Measurements from ENCODE around the gene TRMT11. TPM values are rescaled to one million over a fixed set of nuclear protein-coding genes. Genes with fewer than 3 reads are reported as not detected.

Gene TRMT11
- total and polyA plus RNA-seq, 9 of the 15 experiments (the other 6 are each of a cell fraction or from before 2014, with no cell fraction given): 38.8 to 88.0 (median 59.8) TPM

DNA sequence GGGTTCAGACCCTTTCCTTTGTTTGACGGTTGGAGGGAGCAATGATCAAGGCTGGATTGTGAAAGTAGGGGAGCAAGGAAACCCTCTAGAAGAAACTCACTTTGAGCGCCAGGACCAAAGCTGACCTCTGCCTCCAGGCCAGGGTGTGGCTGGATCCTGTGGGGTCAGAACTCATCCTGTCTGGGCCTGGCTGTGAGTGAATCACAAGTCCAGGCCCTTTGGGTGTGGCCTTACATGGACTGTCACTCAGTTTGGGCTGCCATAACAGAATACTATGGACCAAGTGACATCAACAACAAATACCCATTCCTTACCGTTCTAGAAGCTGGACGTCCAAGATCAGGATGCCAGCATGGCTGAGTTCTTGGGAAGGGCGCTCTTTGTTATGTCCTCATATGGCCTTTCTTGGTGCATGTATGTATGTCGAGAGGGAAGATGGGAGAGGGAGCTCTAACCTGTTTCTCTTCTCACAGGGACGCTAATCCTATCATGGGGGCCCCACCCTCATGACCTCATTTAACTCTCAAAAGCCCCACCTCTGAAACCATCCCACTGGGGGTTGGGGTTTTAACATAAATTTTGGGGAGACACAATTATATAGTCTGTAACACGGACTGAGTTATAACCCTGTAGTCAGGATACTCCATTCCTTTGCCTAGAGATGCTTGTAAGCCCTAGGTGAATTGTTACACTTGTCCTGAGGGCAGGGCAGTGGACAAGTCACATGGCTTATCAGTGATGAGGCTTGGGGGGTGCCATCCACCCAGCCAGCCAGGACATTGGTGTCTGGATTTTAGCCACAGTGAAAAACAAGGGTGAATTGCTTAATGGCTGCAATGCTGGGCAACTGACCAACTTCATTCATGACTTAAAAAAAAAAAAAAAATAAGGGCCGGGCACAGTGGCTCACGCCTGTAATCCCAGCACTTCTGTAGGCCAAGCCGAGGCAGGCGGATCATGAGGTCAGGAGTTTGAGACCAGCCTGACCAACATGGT is 80.0 kb downstream of the TRMT11 start (continued):
- TF ChIP-seq, protein P1, sequence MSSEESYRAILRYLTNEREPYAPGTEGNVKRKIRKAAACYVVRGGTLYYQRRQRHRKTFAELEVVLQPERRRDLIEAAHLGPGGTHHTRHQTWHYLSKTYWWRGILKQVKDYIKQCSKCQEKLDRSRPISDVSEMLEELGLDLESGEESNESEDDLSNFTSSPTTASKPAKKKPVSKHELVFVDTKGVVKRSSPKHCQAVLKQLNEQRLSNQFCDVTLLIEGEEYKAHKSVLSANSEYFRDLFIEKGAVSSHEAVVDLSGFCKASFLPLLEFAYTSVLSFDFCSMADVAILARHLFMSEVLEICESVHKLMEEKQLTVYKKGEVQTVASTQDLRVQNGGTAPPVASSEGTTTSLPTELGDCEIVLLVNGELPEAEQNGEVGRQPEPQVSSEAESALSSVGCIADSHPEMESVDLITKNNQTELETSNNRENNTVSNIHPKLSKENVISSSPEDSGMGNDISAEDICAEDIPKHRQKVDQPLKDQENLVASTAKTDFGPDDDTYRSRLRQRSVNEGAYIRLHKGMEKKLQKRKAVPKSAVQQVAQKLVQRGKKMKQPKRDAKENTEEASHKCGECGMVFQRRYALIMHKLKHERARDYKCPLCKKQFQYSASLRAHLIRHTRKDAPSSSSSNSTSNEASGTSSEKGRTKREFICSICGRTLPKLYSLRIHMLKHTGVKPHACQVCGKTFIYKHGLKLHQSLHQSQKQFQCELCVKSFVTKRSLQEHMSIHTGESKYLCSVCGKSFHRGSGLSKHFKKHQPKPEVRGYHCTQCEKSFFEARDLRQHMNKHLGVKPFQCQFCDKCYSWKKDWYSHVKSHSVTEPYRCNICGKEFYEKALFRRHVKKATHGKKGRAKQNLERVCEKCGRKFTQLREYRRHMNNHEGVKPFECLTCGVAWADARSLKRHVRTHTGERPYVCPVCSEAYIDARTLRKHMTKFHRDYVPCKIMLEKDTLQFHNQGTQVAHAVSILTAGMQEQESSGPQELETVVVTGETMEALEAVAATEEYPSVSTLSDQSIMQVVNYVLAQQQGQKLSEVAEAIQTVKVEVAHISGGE (CRISPR knock-in tag; IDR thresholded peaks at IDR 0.05): no peak
- TF ChIP-seq TAL1 (IDR thresholded peaks at IDR 0.05): no peak
- no peak for TF ChIP-seq ELF1 (tag; IDR thresholded peaks at IDR 0.05)
- no peak for TF ChIP-seq HDAC2 (IDR thresholded peaks at IDR 0.05)
- peak in 1 of 3 experiments; percentile 13 for TF ChIP-seq YY1 (IDR thresholded peaks at IDR 0.05; ENCODE audit: borderline replicate concordance in 1 of 3, control insufficient read depth in 1 of 3, extremely low read depth in 1 of 3, insufficient read depth in 3 of 3, insufficient read length in 1 of 3, insufficient replicate concordance in 2 of 3, low read depth in 1 of 3, low read length in 2 of 3)
- TF ChIP-seq, protein P2, sequence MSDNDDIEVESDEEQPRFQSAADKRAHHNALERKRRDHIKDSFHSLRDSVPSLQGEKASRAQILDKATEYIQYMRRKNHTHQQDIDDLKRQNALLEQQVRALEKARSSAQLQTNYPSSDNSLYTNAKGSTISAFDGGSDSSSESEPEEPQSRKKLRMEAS (CRISPR knock-in tag; IDR thresholded peaks at IDR 0.05): no peak

All from K562 (cell line).